Measurements from ENCODE around the gene NKX6-1. TPM values are rescaled to one million over a fixed set of nuclear protein-coding genes. Genes with fewer than 3 reads are reported as not detected.

Gene NKX6-1
- total RNA-seq, 2 experiments from 2014 or later, result not detected

DNA sequence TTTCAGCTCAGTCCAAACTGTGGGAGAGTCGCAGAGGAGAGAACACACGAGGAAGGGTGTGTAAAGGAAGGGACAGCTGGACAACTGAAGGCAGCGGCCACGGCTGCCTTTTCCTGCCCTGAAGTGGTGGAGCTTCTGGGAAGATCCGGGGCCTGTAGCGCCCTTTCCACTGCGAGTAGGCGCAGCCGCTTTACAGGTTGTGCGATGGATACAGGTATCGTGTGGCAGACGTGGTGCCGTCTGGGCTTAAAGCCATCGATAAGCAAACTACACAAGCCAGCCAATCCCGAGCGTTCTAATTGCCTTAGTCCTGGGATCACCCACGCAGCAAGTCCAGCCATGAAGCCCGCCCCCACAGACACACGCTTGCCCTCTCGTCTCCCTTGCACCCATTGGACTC is 15.4 kb downstream of the NKX6-1 start:
- H2AFZ ChIP-seq (ENCODE audit: low read length), result no peak overlapping the region
- H3K36me3 ChIP-seq (ENCODE audit: insufficient read depth, low read length), result no peaks in the 10 kb centered on the region
- H3K9me2 ChIP-seq (ENCODE audit: insufficient read depth, low read length), result no peaks in the 10 kb centered on the region
- H3K27ac ChIP-seq (ENCODE audit: low read depth, low read length, poor library complexity, severe bottlenecking), result no peak overlapping the region
- intact Hi-C loops (cut with micrococcal nuclease; ENCODE audit: unreplicated experiment), result no loop called here
- H3K4me1 ChIP-seq (ENCODE audit: insufficient read depth, low read length, poor library complexity, severe bottlenecking), result no peaks in the 10 kb centered on the region
- no peaks in the 10 kb centered on the region for H3K79me2 ChIP-seq (ENCODE audit: insufficient read depth, low read depth, low read length)
- H3K4me3 ChIP-seq (ENCODE audit: low read depth, low read length, poor library complexity, severe bottlenecking), result no peak overlapping the region
- TF ChIP-seq, protein P1, sequence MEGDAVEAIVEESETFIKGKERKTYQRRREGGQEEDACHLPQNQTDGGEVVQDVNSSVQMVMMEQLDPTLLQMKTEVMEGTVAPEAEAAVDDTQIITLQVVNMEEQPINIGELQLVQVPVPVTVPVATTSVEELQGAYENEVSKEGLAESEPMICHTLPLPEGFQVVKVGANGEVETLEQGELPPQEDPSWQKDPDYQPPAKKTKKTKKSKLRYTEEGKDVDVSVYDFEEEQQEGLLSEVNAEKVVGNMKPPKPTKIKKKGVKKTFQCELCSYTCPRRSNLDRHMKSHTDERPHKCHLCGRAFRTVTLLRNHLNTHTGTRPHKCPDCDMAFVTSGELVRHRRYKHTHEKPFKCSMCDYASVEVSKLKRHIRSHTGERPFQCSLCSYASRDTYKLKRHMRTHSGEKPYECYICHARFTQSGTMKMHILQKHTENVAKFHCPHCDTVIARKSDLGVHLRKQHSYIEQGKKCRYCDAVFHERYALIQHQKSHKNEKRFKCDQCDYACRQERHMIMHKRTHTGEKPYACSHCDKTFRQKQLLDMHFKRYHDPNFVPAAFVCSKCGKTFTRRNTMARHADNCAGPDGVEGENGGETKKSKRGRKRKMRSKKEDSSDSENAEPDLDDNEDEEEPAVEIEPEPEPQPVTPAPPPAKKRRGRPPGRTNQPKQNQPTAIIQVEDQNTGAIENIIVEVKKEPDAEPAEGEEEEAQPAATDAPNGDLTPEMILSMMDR (conservative IDR thresholded peaks at IDR 0.05; ENCODE audit: low read length), result no peak
- TF ChIP-seq EZH2phosphoT487 (IDR thresholded peaks at IDR 0.05; ENCODE audit: borderline replicate concordance, low read depth, low read length), result no peak
- no peaks in the 10 kb centered on the region for H3K9me3 ChIP-seq (ENCODE audit: low read length)
- no peaks in the 10 kb centered on the region; the same call in 1 of the 2 replicates for H4K20me1 ChIP-seq (ENCODE audit: insufficient read depth, low read length)
- CTCF ChIA-PET (ENCODE audit: unreplicated experiment), result no interaction called here
- no TSS peak for BruUV-seq (replicated peaks)
- POLR2A ChIA-PET, result interaction anchor here (0.5 kb wide), 1 partner anchor 8 kb away, joined by 3 read pairs; no protein-coding TSS in a partner anchor
- DNase-seq (ENCODE audit: low spot score), result no peak
- H3K4me2 ChIP-seq (ENCODE audit: low read length), result no peak overlapping the region

- CTCF ChIA-PET (ENCODE audit: unreplicated experiment), result no interaction called here
Measured at GRCh38 chr4:84482564-84483563, 16.2 kb downstream of the NKX6-1 start.

More at GRCh38 chr4:84482564-84483563, 16.2 kb downstream of the NKX6-1 start:
- Histone ChIP-seq H3K27ac (ENCODE audit: low read depth, low read length, poor library complexity, severe bottlenecking) (no peak overlapping the region), H3K9me3 (ENCODE audit: low read length) (no peaks in the 10 kb centered on the region), H3K79me2 (ENCODE audit: insufficient read depth, low read depth, low read length) (no peaks in the 10 kb centered on the region), H3K4me1 (ENCODE audit: insufficient read depth, low read length, poor library complexity, severe bottlenecking) (no peaks in the 10 kb centered on the region), H3K4me2 (ENCODE audit: low read length) (no peak overlapping the region), H4K20me1 (ENCODE audit: insufficient read depth, low read length) (no peaks in the 10 kb centered on the region; the same call in 1 of the 2 replicates), H3K4me3 (ENCODE audit: low read depth, low read length, poor library complexity, severe bottlenecking) (no peak overlapping the region), H3K36me3 (ENCODE audit: insufficient read depth, low read length) (no peaks in the 10 kb centered on the region), H2AFZ (ENCODE audit: low read length) (no peak overlapping the region), H3K9me2 (ENCODE audit: insufficient read depth, low read length) (no peaks in the 10 kb centered on the region)
- intact Hi-C loops (cut with micrococcal nuclease; ENCODE audit: unreplicated experiment), result no loop called here
- POLR2A ChIA-PET, result interaction anchor here (0.5 kb wide), 1 partner anchor 7 kb away, joined by 3 read pairs; no protein-coding TSS in a partner anchor
- TF ChIP-seq, protein P1 (conservative IDR thresholded peaks at IDR 0.05; ENCODE audit: low read length), result no peak
- no peak for TF ChIP-seq EZH2phosphoT487 (IDR thresholded peaks at IDR 0.05; ENCODE audit: borderline replicate concordance, low read depth, low read length)
- BruUV-seq (replicated peaks), result no TSS peak
- DNase-seq (ENCODE audit: low spot score), result no peak

Measured in OCI-LY7 (cell line).